H1 (cell line): ENCODE measurements around the gene ABCC10. TPM values are rescaled to one million over a fixed set of nuclear protein-coding genes. Genes with fewer than 3 reads are reported as not detected.

Source experiments
- CTCF ChIA-PET: fragments of 300-600 bp; sonication (Branson Sonifier 250); formaldehyde crosslinking; loops from one replicate; lab custom pipeline; 2021; ENCODE audit not compliant: partially characterized antibody; lab: Charles Lee
- POLR2A ChIA-PET: fragments of 300-600 bp; sonication (Branson Sonifier 250); formaldehyde crosslinking; loops from one replicate; lab custom pipeline; 2021; ENCODE audit warnings: inconsistent platforms; ENCODE audit not compliant: partially characterized antibody; lab: Charles Lee
- DNase-seq, 2 experiments: peaks; one replicate each; pipeline versions ENCODE4 v3.0.0 to v3.0.0-alpha.2; 2010 to 2022; ENCODE audit warnings: low spot score in 2 of 2, low read depth in 1 of 2, mixed read lengths in 1 of 2
- FAIRE-seq: peaks from 2 replicates; lab custom pipeline; 2011; peaks lifted over from hg19 to GRCh38; lab: Jason Lieb, UNC
- H2AFZ ChIP-seq: 2 replicates; pipeline ENCODE4 v1.8.1; 2012; ENCODE audit warnings: low read length, inconsistent platforms
- H2AK5ac ChIP-seq: 2 replicates; pipeline ENCODE4 v1.6.1; 2013; ENCODE audit warnings: low read depth, low read length
- H2BK120ac ChIP-seq: replicated peaks from 2 replicates; pipeline ENCODE3; 2013; ENCODE audit warnings: low read depth, low read length, inconsistent platforms
- H2BK12ac ChIP-seq: 2 replicates; pipeline ENCODE4 v1.6.1; 2013; ENCODE audit warnings: low read depth, low read length
- H2BK15ac ChIP-seq: 2 replicates; pipeline ENCODE4 v1.6.1; 2013; ENCODE audit warnings: low read length
- H2BK20ac ChIP-seq: 2 replicates; pipeline ENCODE4 v1.6.1; 2013; ENCODE audit warnings: low read length
- H2BK5ac ChIP-seq: 2 replicates; pipeline ENCODE4 v1.6.1; 2013; ENCODE audit warnings: low read depth, low read length
- H3K14ac ChIP-seq: 2 replicates; pipeline ENCODE4 v1.6.1; 2013; ENCODE audit warnings: inconsistent platforms; ENCODE audit not compliant: insufficient read length
- H3K18ac ChIP-seq: 2 replicates; pipeline ENCODE4 v1.6.1; 2013; ENCODE audit warnings: low read length; ENCODE audit errors: extremely low read depth
- H3K23ac ChIP-seq: 2 replicates; pipeline ENCODE4 v1.6.1; 2013; ENCODE audit warnings: inconsistent platforms; ENCODE audit not compliant: insufficient read length
- H3K23me2 ChIP-seq: 2 replicates; pipeline ENCODE4 v1.6.1; 2013; ENCODE audit warnings: low read depth, low read length
- H3K27ac ChIP-seq: 2 replicates; pipeline ENCODE4 v1.6.1; 2011; ENCODE audit warnings: low read depth, low read length, inconsistent platforms
- H3K27me3 ChIP-seq, 4 experiments: replicated peaks in 1 of 4; 1 replicate in 1 of 4; 2 replicates in 3 of 4; pipeline versions ENCODE4 v1.6.1 to v1.8.1; 2011 to 2013; ENCODE audit warnings: low read length in 3 of 4, mild to moderate bottlenecking in 3 of 4, inconsistent platforms in 2 of 4, mixed read lengths in 2 of 4, moderate library complexity in 1 of 4; ENCODE audit not compliant: control insufficient read depth in 3 of 4, insufficient read depth in 3 of 4; ENCODE audit errors: extremely low read depth in 1 of 4
- H3K36me3 ChIP-seq, 4 experiments: 2 replicates each; pipeline versions ENCODE4 v1.6.1 to v1.8.1; 2011 to 2013; ENCODE audit warnings: mild to moderate bottlenecking in 4 of 4, low read length in 3 of 4, moderate library complexity in 2 of 4, control low read depth in 1 of 4, inconsistent platforms in 1 of 4; ENCODE audit not compliant: insufficient read depth in 4 of 4, control insufficient read depth in 2 of 4
- H3K4ac ChIP-seq: replicated peaks from 2 replicates; pipeline ENCODE3; 2013; ENCODE audit warnings: low read length, low read depth, mixed read lengths, inconsistent platforms; ENCODE audit not compliant: insufficient read length
- H3K4me1 ChIP-seq, 4 experiments: replicated peaks in 1 of 4; 1 replicate in 1 of 4; 2 replicates in 3 of 4; pipeline versions ENCODE4 v1.6.1 to v1.8.1; 2011 to 2013; ENCODE audit warnings: low read length in 3 of 4, inconsistent platforms in 2 of 4, mixed read lengths in 1 of 4; ENCODE audit not compliant: insufficient read depth in 4 of 4, control insufficient read depth in 3 of 4
- H3K4me2 ChIP-seq, 2 experiments: 2 replicates each; pipeline versions ENCODE4 v1.6.1 to v1.8.1; 2011 to 2013; ENCODE audit warnings: low read depth in 2 of 2, low read length in 2 of 2, control low read depth in 1 of 2, inconsistent platforms in 1 of 2, mild to moderate bottlenecking in 1 of 2; ENCODE audit not compliant: insufficient read depth in 1 of 2
- H3K4me3 ChIP-seq, 4 experiments: fragments of 200-600, 300-600 bp in 1 of 4; sonication (generic), shearing (Covaris generic), sonication (Bioruptor Twin) in 1 of 4; 2 replicates each; pipeline versions ENCODE4 v1.5.1 to v1.8.1; 2011 to 2016; ENCODE audit warnings: low read length in 4 of 4, low read depth in 3 of 4, control low read depth in 2 of 4, inconsistent platforms in 2 of 4, mild to moderate bottlenecking in 2 of 4, mixed read lengths in 1 of 4, moderate library complexity in 1 of 4; ENCODE audit not compliant: insufficient read depth in 2 of 4; ENCODE audit errors: extremely low read depth in 1 of 4
- H3K56ac ChIP-seq: replicated peaks from 2 replicates; pipeline ENCODE3; 2013; ENCODE audit warnings: low read depth, mild to moderate bottlenecking, mixed read lengths, low read length, inconsistent platforms; ENCODE audit not compliant: insufficient read length
- H3K79me1 ChIP-seq: 2 replicates; pipeline ENCODE4 v1.6.1; 2013; ENCODE audit warnings: low read depth, low read length, control low read depth
- H3K79me2 ChIP-seq, 2 experiments: 2 replicates each; pipeline versions ENCODE4 v1.6.1 to v1.8.1; 2012 to 2013; ENCODE audit warnings: low read length in 2 of 2, mild to moderate bottlenecking in 2 of 2, inconsistent platforms in 1 of 2; ENCODE audit not compliant: insufficient read depth in 2 of 2, control insufficient read depth in 1 of 2
- H3K9ac ChIP-seq, 4 experiments: replicated peaks in 1 of 4; 1 replicate in 1 of 4; 2 replicates in 3 of 4; pipeline versions ENCODE4 v1.6.1 to v1.8.1; 2011 to 2013; ENCODE audit warnings: low read depth in 3 of 4, low read length in 3 of 4, control low read depth in 2 of 4, mild to moderate bottlenecking in 2 of 4, moderate library complexity in 2 of 4, inconsistent platforms in 1 of 4; ENCODE audit errors: extremely low read depth in 1 of 4
- H3K9me3 ChIP-seq, 2 experiments: 2 replicates each; pipeline versions ENCODE4 v1.6.1 to v1.8.1; 2012 to 2013; ENCODE audit warnings: mild to moderate bottlenecking in 2 of 2, moderate library complexity in 2 of 2, control low read depth in 1 of 2, inconsistent platforms in 1 of 2, low read depth in 1 of 2, low read length in 1 of 2, mixed read lengths in 1 of 2; ENCODE audit not compliant: insufficient read depth in 2 of 2
- H4K20me1 ChIP-seq, 2 experiments: replicated peaks in 1 of 2; 2 replicates each; pipeline versions ENCODE3 to v1.8.1; 2011 to 2013; ENCODE audit warnings: inconsistent platforms in 2 of 2, low read length in 2 of 2, mild to moderate bottlenecking in 1 of 2; ENCODE audit not compliant: insufficient read depth in 2 of 2, control insufficient read depth in 1 of 2
- H4K5ac ChIP-seq: 2 replicates; pipeline ENCODE4 v1.6.1; 2013; ENCODE audit warnings: low read length, low read depth, mixed read lengths, inconsistent platforms; ENCODE audit not compliant: insufficient read length
- H4K8ac ChIP-seq: 2 replicates; pipeline ENCODE4 v1.8.0; 2013; ENCODE audit warnings: mild to moderate bottlenecking, moderate library complexity, low read length, inconsistent platforms; ENCODE audit not compliant: insufficient read depth; ENCODE audit errors: extremely low read depth
- H4K91ac ChIP-seq: replicated peaks from 2 replicates; pipeline ENCODE3; 2013; ENCODE audit warnings: low read length, mixed read lengths, inconsistent platforms; ENCODE audit not compliant: insufficient read length
- NANOG ChIP-seq: IDR thresholded peaks from 2 replicates; pipeline ENCODE4 v1.6.1; 2011; ENCODE audit warnings: low read length, low read depth, mild to moderate bottlenecking, inconsistent platforms; ENCODE audit not compliant: insufficient read depth, poor library complexity, severe bottlenecking
- POLR2A ChIP-seq, 2 experiments: IDR thresholded peaks; 1 replicate in 1 of 2; 2 replicates in 1 of 2; pipeline ENCODE4 v1.6.1; 2011; ENCODE audit warnings: low read depth in 2 of 2, low read length in 2 of 2, mild to moderate bottlenecking in 2 of 2; ENCODE audit errors: control extremely low read depth in 1 of 2
- SIN3A ChIP-seq, 2 experiments: IDR thresholded peaks in 1 of 2; conservative IDR thresholded peaks in 1 of 2; 2 replicates each; pipeline ENCODE4 v1.6.1; 2011 to 2012; ENCODE audit warnings: low read length in 2 of 2, improper control_type of control experiment in 1 of 2, low read depth in 1 of 2, mild to moderate bottlenecking in 1 of 2
- WGBS, 2 experiments: shearing (Covaris generic) in 1 of 2; methylation state at CpG; one replicate each; pipeline versions ENCODE4 v1.1.6 to v1.1.7; 2013 to 2015; ENCODE audit warnings: low lambda C conversion rate in 2 of 2, mixed read lengths in 2 of 2, inconsistent platforms in 1 of 2, low coverage in 1 of 2, missing lambda C conversion rate in 1 of 2; ENCODE audit not compliant: insufficient replicate concordance in 2 of 2, insufficient coverage in 1 of 2, insufficient read length in 1 of 2; ENCODE audit errors: extremely low coverage in 1 of 2, missing lambda C conversion rate in 1 of 2; 5-methylcytosine and 5-hydroxymethylcytosine counted together
- polyA plus RNA-seq, 7 experiments: library from polyadenylated mRNA; depleted of rRNA in 3 of 7; stranded (reverse) in 5 of 7; unstranded in 2 of 7; fragments of >200 nt in 5 of 7; fragments of 200-250 nt in 2 of 7; gene quantifications; 1 replicate in 5 of 7; 2 replicates in 1 of 7; 4 replicates in 1 of 7; pipeline versions ENCODE4 v1.2.1 to v1.2.3, GENCODE V29; 2011 to 2013; ENCODE audit warnings: missing spikeins in 2 of 7, mixed read lengths in 2 of 7
- total RNA-seq: library from RNA; stranded (reverse); fragmentation: NEBNext Ultra II Directional; extraction: Animal tissue kit (Norgen Biotek cat#: 25700); gene quantifications from 2 replicates; pipeline ENCODE4 v1.2.1, GENCODE V29; 2021

ABCC10 gene
- total and polyA plus RNA-seq, 2 of the 8 experiments (the other 6 are each of a cell fraction or from before 2014, with no cell fraction given), result 15.5 to 24.6 TPM

- H2AFZ ChIP-seq, result no peak overlapping the region
- 79% methylated on average over 5 of the region's 9 CpGs; no CpG with 5 or more reads in 1 of the 2 experiments for WGBS, 2 experiments
- peaks cover 11% of the 10 kb centered on the region; the same call in 1 of the 2 replicates for H3K23me2 ChIP-seq
Measured at GRCh38 chr6:43457643-43458042, 30.3 kb downstream of the ABCC10 start.

More at GRCh38 chr6:43457643-43458042, 30.3 kb downstream of the ABCC10 start:
- TF ChIP-seq POLR2A (IDR thresholded peaks at IDR 0.05; ENCODE audit: control extremely low read depth in 1 of 2, low read depth in 2 of 2, low read length in 2 of 2) (no peak), SIN3A (conservative IDR thresholded peaks at IDR 0.05 in 1 of 2, IDR thresholded peaks at IDR 0.05 in 1 of 2; ENCODE audit: low read depth in 1 of 2, low read length in 2 of 2) (no peak), NANOG (no peak)
- no peak overlapping the region for H3K18ac ChIP-seq
- no peak overlapping the region for H3K14ac ChIP-seq
- POLR2A ChIA-PET, result interaction anchor here (1.0 to 4.3 kb wide), 3 partner anchors 8 to 60 kb away, joined by 3 to 43 read pairs (median 10); partner anchors contain the start of gene LRRC73
- H3K27me3 ChIP-seq, result peaks cover 7 to 25% (median 19%) of the 10 kb centered on the region in 4 experiments
- no peak overlapping the region for H3K4ac ChIP-seq
- H3K9ac ChIP-seq, result no peak overlapping the region
- H4K5ac ChIP-seq, result no peak overlapping the region
- peaks cover 0 to 4% (median 2%) of the 10 kb centered on the region in 4 experiments; a peak in 3 of 7 replicates for H3K4me1 ChIP-seq
- H3K9me3 ChIP-seq, result no peaks in the 10 kb centered on the region
- H4K20me1 ChIP-seq, result peaks cover 0 to 2% of the 10 kb centered on the region in 2 experiments
- H3K79me1 ChIP-seq, result no peaks in the 10 kb centered on the region
- CTCF ChIA-PET, result interaction anchor here (0.7 to 21.2 kb wide), 12 partner anchors 10 to 603 kb away, joined by 3 to 495 read pairs (median 6); partner anchors contain the start of genes LRRC73 and TJAP1
- no peak overlapping the region for H3K4me2 ChIP-seq
- FAIRE-seq (no peak), DNase-seq (no peak)
- H4K91ac ChIP-seq, result no peak overlapping the region
- H3K36me3 ChIP-seq, result no peaks in the 10 kb centered on the region; a peak in 1 of 8 replicates
- no peak overlapping the region for H2BK5ac ChIP-seq
- H3K27ac ChIP-seq, result no peak overlapping the region
- no peak overlapping the region for H2BK15ac ChIP-seq
- H4K8ac ChIP-seq, result no peak overlapping the region
- no peak overlapping the region for H2BK20ac ChIP-seq
- H2AK5ac ChIP-seq, result no peak overlapping the region
- H3K56ac ChIP-seq, result no peak overlapping the region
- H3K79me2 ChIP-seq, result no peaks in the 10 kb centered on the region
- no peak overlapping the region for H2BK120ac ChIP-seq
- H2BK12ac ChIP-seq, result no peak overlapping the region
- H3K23ac ChIP-seq, result no peak overlapping the region
- no peak overlapping the region for H3K4me3 ChIP-seq
